ENCODE data around the gene MRPS10.
"Not testable (repeated sequence)": the region's sequence is repeated elsewhere in the genome, so short reads cannot be mapped to it uniquely, and the experiment has no call there.

The MRPS10 gene

GRCh38 chr6:42203183-42203582, 14.5 kb downstream of the MRPS10 start:
- no peak for DNase-seq (ENCODE audit: low read depth)
- Histone ChIP-seq H3K4me1 (ENCODE audit: control insufficient read depth, insufficient read depth, low read length) (peaks cover 25% of the 10 kb centered on the region), H3K36me3 (ENCODE audit: control insufficient read depth, insufficient read depth, low read length, severe bottlenecking) (peaks cover 22% of the 10 kb centered on the region), H3K4me3 (ENCODE audit: low read length) (no peak overlapping the region), H3K9ac (ENCODE audit: low read length) (no peak overlapping the region), H3K27me3 (replicated peaks; ENCODE audit: control insufficient read depth, insufficient read depth, low read length) (no peaks in the 10 kb centered on the region), H3K9me3 (ENCODE audit: control insufficient read depth, low read length) (no peaks in the 10 kb centered on the region)

- Histone ChIP-seq H3K36me3 (ENCODE audit: control insufficient read depth, insufficient read depth, low read length, severe bottlenecking) (peaks cover 13% of the 10 kb centered on the region), H3K4me1 (ENCODE audit: control insufficient read depth, insufficient read depth, low read length) (peaks cover 31% of the 10 kb centered on the region)
- H3K4me3 ChIP-seq (ENCODE audit: low read length); H3K9me3 ChIP-seq (ENCODE audit: control insufficient read depth, low read length); H3K9ac ChIP-seq (ENCODE audit: low read length); H3K27me3 ChIP-seq (replicated peaks; ENCODE audit: control insufficient read depth, insufficient read depth, low read length); DNase-seq (ENCODE audit: low read depth): not testable (repeated sequence)
These were observed 15.3 kb downstream of the MRPS10 start for GRCh38 chr6:42202131-42202915.

DNA sequence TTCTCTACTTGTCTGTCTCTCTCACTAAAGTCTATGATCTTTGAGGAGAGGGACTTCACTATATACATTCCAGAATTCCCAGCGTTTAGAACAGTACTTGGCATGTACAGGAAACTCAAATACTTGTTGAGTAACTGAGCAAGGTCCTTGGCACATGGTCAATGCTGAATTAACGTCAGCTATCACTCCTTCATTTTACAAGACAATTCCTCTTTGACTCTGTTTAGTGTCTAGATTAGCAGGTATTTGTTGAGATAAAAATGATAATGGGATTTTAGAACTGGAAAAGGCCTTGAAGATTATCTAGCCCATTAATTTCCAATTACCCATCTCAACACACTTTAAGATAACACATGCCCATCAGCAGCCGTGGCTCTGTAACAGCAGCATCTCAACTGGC, 16.3 kb downstream of the MRPS10 start:
- Histone ChIP-seq H3K9me3 (ENCODE audit: control insufficient read depth, low read length) (no peaks in the 10 kb centered on the region), H3K36me3 (ENCODE audit: control insufficient read depth, insufficient read depth, low read length, severe bottlenecking) (peaks cover 6% of the 10 kb centered on the region), H3K9ac (ENCODE audit: low read length) (no peak overlapping the region), H3K4me3 (ENCODE audit: low read length) (no peak overlapping the region), H3K4me1 (ENCODE audit: control insufficient read depth, insufficient read depth, low read length) (peaks cover 31% of the 10 kb centered on the region), H3K27me3 (replicated peaks; ENCODE audit: control insufficient read depth, insufficient read depth, low read length) (no peaks in the 10 kb centered on the region)
- DNase-seq (ENCODE audit: low read depth), result no peak

GRCh38 chr6:42200035-42200434, 17.6 kb downstream of the MRPS10 start:
- Histone ChIP-seq H3K4me1 (ENCODE audit: control insufficient read depth, insufficient read depth, low read length) (peaks cover 31% of the 10 kb centered on the region), H3K27me3 (replicated peaks; ENCODE audit: control insufficient read depth, insufficient read depth, low read length) (no peaks in the 10 kb centered on the region), H3K36me3 (ENCODE audit: control insufficient read depth, insufficient read depth, low read length, severe bottlenecking) (peaks cover 4% of the 10 kb centered on the region), H3K9me3 (ENCODE audit: control insufficient read depth, low read length) (no peaks in the 10 kb centered on the region), H3K4me3 (ENCODE audit: low read length) (no peak overlapping the region), H3K9ac (ENCODE audit: low read length) (no peak overlapping the region)
- DNase-seq (ENCODE audit: low read depth), result peak; percentile 90

- Histone ChIP-seq H3K36me3 (ENCODE audit: control insufficient read depth, insufficient read depth, low read length, severe bottlenecking) (peaks cover 4% of the 10 kb centered on the region), H3K9ac (ENCODE audit: low read length) (no peak overlapping the region), H3K27me3 (replicated peaks; ENCODE audit: control insufficient read depth, insufficient read depth, low read length) (no peaks in the 10 kb centered on the region), H3K9me3 (ENCODE audit: control insufficient read depth, low read length) (no peaks in the 10 kb centered on the region), H3K4me3 (ENCODE audit: low read length) (no peak overlapping the region), H3K4me1 (ENCODE audit: control insufficient read depth, insufficient read depth, low read length) (peaks cover 26% of the 10 kb centered on the region)
- DNase-seq (ENCODE audit: low read depth), result peak; percentile 16
These were observed 18.3 kb downstream of the MRPS10 start for GRCh38 chr6:42199106-42199981.

- H3K27me3 ChIP-seq (replicated peaks; ENCODE audit: control insufficient read depth, insufficient read depth, low read length), result no peaks in the 10 kb centered on the region
- H3K4me3 ChIP-seq (ENCODE audit: low read length), result no peak overlapping the region
- no peaks in the 10 kb centered on the region for H3K9me3 ChIP-seq (ENCODE audit: control insufficient read depth, low read length)
- peaks cover 32% of the 10 kb centered on the region for H3K4me1 ChIP-seq (ENCODE audit: control insufficient read depth, insufficient read depth, low read length)
- H3K36me3 ChIP-seq (ENCODE audit: control insufficient read depth, insufficient read depth, low read length, severe bottlenecking), result no peaks in the 10 kb centered on the region
- H3K9ac ChIP-seq (ENCODE audit: low read length), result no peak overlapping the region
- peak; percentile 32 for DNase-seq (ENCODE audit: low read depth)
These were observed 19.9 kb downstream of the MRPS10 start for GRCh38 chr6:42197555-42198362.

GRCh38 chr6:42195415-42195814, 22.2 kb downstream of the MRPS10 start:
- no peaks in the 10 kb centered on the region for H3K36me3 ChIP-seq (ENCODE audit: control insufficient read depth, insufficient read depth, low read length, severe bottlenecking)
- no peak overlapping the region for H3K9ac ChIP-seq (ENCODE audit: low read length)
- H3K27me3 ChIP-seq (replicated peaks; ENCODE audit: control insufficient read depth, insufficient read depth, low read length), result no peaks in the 10 kb centered on the region
- H3K9me3 ChIP-seq (ENCODE audit: control insufficient read depth, low read length), result no peaks in the 10 kb centered on the region
- no peak overlapping the region for H3K4me3 ChIP-seq (ENCODE audit: low read length)
- H3K4me1 ChIP-seq (ENCODE audit: control insufficient read depth, insufficient read depth, low read length), result peaks cover 25% of the 10 kb centered on the region
- no peak for DNase-seq (ENCODE audit: low read depth)

DNA sequence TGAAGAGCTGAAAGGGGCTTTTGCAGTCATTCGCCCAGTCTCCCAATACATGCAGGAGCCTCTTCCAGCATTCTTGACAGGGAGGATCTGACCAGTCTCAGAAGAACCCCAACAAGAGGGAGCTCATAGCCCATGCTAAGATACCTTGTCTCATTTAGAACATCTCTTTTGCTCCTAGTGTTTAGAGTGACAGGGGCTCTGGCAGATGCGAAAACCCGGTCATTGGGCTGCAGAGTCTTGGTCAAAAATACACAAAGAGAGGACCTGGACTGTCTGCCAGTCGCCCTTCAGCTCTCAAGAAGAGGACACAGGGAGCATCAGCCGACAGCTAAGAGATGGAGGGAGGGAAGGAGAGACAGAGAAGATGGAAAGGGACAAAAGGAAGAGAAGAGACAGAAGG, 23.6 kb downstream of the MRPS10 start:
- H3K9me3 ChIP-seq (ENCODE audit: control insufficient read depth, low read length), result no peaks in the 10 kb centered on the region
- H3K4me3 ChIP-seq (ENCODE audit: low read length), result no peak overlapping the region
- H3K4me1 ChIP-seq (ENCODE audit: control insufficient read depth, insufficient read depth, low read length), result peaks cover 13% of the 10 kb centered on the region
- H3K36me3 ChIP-seq (ENCODE audit: control insufficient read depth, insufficient read depth, low read length, severe bottlenecking), result no peaks in the 10 kb centered on the region
- H3K27me3 ChIP-seq (replicated peaks; ENCODE audit: control insufficient read depth, insufficient read depth, low read length), result no peaks in the 10 kb centered on the region
- H3K9ac ChIP-seq (ENCODE audit: low read length), result no peak overlapping the region
- DNase-seq (ENCODE audit: low read depth), result no peak

- DNase-seq (ENCODE audit: low read depth), result peak; percentile 57
- H3K27me3 ChIP-seq (replicated peaks; ENCODE audit: control insufficient read depth, insufficient read depth, low read length), result no peaks in the 10 kb centered on the region
- H3K36me3 ChIP-seq (ENCODE audit: control insufficient read depth, insufficient read depth, low read length, severe bottlenecking), result no peaks in the 10 kb centered on the region
- H3K9me3 ChIP-seq (ENCODE audit: control insufficient read depth, low read length), result no peaks in the 10 kb centered on the region
- H3K4me3 ChIP-seq (ENCODE audit: low read length), result no peak overlapping the region
- peaks cover 13% of the 10 kb centered on the region for H3K4me1 ChIP-seq (ENCODE audit: control insufficient read depth, insufficient read depth, low read length)
- no peak overlapping the region for H3K9ac ChIP-seq (ENCODE audit: low read length)
These were observed 24.2 kb downstream of the MRPS10 start for GRCh38 chr6:42193491-42193894.

DNA sequence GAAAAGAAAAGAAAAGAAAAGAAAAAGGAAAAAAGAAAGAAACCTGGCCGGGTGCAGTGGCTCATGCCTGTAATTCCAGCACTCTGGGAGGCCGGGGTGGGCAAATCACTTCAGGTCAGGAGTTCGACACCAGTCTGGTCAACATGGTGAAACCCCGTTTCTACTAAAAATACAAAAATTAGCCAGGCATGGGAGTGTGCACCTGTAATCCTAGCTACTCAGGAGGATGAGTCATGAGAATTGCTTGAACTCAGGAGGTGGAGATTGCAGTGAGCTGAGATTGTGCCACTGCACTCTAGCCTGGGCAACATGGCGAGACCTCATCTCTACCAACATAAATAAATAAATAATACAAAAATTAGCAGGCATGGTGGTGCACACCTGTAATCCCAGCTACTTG, 25.3 kb downstream of the MRPS10 start:
- H3K36me3 ChIP-seq (ENCODE audit: control insufficient read depth, insufficient read depth, low read length, severe bottlenecking), result not testable (repeated sequence)

More for the DNA sequence above, 25.3 kb downstream of the MRPS10 start:
- H3K4me1 ChIP-seq (ENCODE audit: control insufficient read depth, insufficient read depth, low read length); H3K27me3 ChIP-seq (replicated peaks; ENCODE audit: control insufficient read depth, insufficient read depth, low read length); H3K9ac ChIP-seq (ENCODE audit: low read length); H3K9me3 ChIP-seq (ENCODE audit: control insufficient read depth, low read length); H3K4me3 ChIP-seq (ENCODE audit: low read length); DNase-seq (ENCODE audit: low read depth): not testable (repeated sequence)

Measured in adipocyte (in vitro differentiated cells).